CD4-positive, alpha-beta T cell treated with Interleukin-4 for 4 hours (primary cell): ENCODE data around the gene FAM184B.

ENCODE experiments used
- DNase-seq: peaks from one replicate; pipeline ENCODE4 v3.0.0-alpha.2; 2020

Gene FAM184B

GRCh38 chr4:17781300-17782287 is at the start of gene FAM184B:
FAM184B (minus strand) TSS chr4:17781621; CDS start chr4:17781299, 322 bp downstream.
- no peak for DNase-seq

GRCh38 chr4:17823871-17824669 is 42.6 kb upstream of the FAM184B start:
- no peak for DNase-seq

GRCh38 chr4:17817027-17817426 is 35.6 kb upstream of the FAM184B start:
- DNase-seq: peak; percentile 72

GRCh38 chr4:17816142-17816541 is 34.7 kb upstream of the FAM184B start:
- DNase-seq: no peak

GRCh38 chr4:17814140-17814539 is 32.7 kb upstream of the FAM184B start:
- DNase-seq: no peak

GRCh38 chr4:17812801-17813200 is 31.4 kb upstream of the FAM184B start:
- DNase-seq: no peak

- DNase-seq: no peak
Observed at GRCh38 chr4:17812125-17812524, 30.7 kb upstream of the FAM184B start.

- no peak for DNase-seq
Observed at GRCh38 chr4:17811078-17811603, 29.7 kb upstream of the FAM184B start.

- peak; percentile 99 for DNase-seq
Observed at GRCh38 chr4:17810260-17811077, 29.0 kb upstream of the FAM184B start, which contains the start of the genes DCAF16 and NCAPG. DCAF16 (minus strand) TSS chr4:17810757; CDS start chr4:17804141, 6,616 bp downstream. NCAPG (plus strand) TSS chr4:17810979; CDS start chr4:17811078, 99 bp downstream.

GRCh38 chr4:17809667-17810066 is 28.2 kb upstream of the FAM184B start:
- DNase-seq: no peak

- DNase-seq: no peak
Observed at GRCh38 chr4:17807446-17807845, 26.0 kb upstream of the FAM184B start.

- DNase-seq: no peak
Observed at GRCh38 chr4:17805580-17806155, 24.2 kb upstream of the FAM184B start.

GRCh38 chr4:17797808-17798207 is 16.4 kb upstream of the FAM184B start:
- DNase-seq: no peak

GRCh38 chr4:17794730-17795129 is 13.3 kb upstream of the FAM184B start:
- no peak for DNase-seq

- no peak for DNase-seq
Observed at GRCh38 chr4:17788956-17789355, 7.5 kb upstream of the FAM184B start.

- DNase-seq: no peak
Observed at GRCh38 chr4:17787315-17787714, 5.9 kb upstream of the FAM184B start.

GRCh38 chr4:17786567-17786966 is 5.1 kb upstream of the FAM184B start:
- no peak for DNase-seq

- DNase-seq: no peak
Observed at GRCh38 chr4:17785858-17786257, 4.4 kb upstream of the FAM184B start.

- DNase-seq: no peak
Observed at GRCh38 chr4:17780501-17781299, 721 bp downstream of the FAM184B start.

GRCh38 chr4:17778431-17778830 is 3.0 kb downstream of the FAM184B start:
- DNase-seq: no peak

- no peak for DNase-seq
Observed at GRCh38 chr4:17773135-17773698, 8.2 kb downstream of the FAM184B start.
